NCI-H226 (cell line): ENCODE results near the gene TRIM16.
"Not testable (repeated sequence)": the region's sequence is repeated elsewhere in the genome, so short reads cannot be mapped to it uniquely, and the experiment has no call there.

Experiments used
- DNase-seq: peaks from one replicate; pipeline ENCODE4 v3.0.0-alpha.2; 2015

TRIM16 gene

GRCh38 chr17:15613111-15613510, 71.0 kb downstream of the TRIM16 start:
- DNase-seq: not testable (repeated sequence)

DNA sequence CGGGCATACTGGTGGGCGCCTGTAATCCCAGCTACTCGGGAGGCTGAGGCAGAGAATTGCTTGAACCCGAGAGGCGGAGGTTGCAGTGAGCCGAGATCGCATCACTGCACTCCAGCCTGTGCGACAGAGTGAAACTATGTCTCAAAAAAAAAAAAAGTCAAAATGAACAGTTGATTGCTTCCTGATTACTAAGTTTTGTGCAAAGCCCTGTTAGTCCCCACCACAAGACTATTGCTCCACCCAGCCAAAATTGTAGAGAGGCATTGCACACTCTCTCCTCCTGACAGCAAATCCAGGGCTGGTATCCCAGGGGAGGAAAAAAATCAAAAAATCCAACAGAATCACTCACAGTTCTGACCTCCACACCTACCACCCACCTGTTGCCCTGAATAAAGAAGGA, 91.2 kb downstream of the TRIM16 start:
- not testable (repeated sequence) for DNase-seq

DNA sequence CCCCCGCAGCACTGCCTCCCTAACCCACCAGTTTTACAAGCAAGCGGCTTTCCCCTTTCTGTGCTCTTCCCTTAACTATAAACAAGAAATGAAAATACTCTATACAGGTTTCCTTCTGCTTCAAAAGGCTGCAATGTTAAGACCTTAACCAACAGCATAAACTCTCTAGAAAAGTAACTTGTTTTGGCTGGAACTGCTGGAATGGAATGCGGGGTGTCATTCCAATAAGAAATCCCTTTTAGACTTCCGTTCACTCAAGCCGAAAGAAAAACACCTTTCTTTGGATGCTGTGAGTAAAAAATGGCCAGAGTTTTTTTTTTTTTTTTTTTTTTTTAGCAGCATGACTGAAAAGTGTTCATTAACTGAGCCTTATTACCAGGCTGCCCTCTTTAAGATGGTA, 92.1 kb downstream of the TRIM16 start:
- DNase-seq: not testable (repeated sequence)

GRCh38 chr17:15590844-15591243, 93.3 kb downstream of the TRIM16 start:
- not testable (repeated sequence) for DNase-seq

DNA sequence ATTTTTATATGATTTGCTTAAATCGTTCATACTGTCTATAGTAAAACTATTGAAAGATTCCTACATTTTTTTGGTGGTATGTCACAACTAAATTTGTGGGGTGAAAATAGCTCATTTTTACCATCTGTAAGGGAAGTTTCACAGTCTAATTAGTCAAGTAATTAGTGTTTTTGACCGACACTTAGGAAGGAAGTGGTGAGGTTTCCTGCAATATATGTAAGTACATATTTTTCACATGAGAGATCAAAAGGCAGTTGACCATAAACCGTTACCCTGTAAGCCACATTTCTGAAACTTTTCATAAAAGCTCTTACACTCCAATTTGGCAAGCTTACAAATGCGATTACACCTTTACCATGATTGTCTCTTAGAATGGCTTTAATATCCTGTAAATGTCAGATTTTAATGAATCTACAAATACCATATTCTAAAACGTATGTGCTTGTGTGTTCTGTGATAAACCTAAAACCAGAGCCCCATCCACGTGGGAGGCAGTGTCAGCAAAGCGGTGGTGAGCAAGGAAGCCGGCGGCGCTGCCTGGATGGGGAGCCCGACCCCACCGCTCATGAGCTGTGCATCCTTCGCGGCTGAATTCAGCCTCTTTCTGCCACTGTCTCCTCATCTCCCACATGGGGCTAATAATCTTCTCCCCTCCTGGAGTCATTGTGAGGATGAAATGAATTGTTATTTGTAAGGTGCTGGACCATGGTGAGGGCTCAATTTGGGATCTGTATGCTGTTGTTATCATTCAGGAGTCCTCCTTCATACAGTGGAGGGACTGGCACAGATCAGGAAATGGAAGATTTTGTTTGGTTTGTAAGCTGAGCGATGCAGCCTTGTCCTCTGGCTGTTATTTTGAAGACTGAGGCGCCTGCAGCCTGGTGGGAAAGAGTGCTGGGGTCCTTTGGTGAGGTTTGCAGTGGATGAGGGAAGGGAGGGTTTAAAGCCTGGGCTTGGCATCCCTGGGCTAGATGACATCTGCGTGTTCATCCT, 94.3 kb downstream of the TRIM16 start:
- not testable (repeated sequence) for DNase-seq

DNA sequence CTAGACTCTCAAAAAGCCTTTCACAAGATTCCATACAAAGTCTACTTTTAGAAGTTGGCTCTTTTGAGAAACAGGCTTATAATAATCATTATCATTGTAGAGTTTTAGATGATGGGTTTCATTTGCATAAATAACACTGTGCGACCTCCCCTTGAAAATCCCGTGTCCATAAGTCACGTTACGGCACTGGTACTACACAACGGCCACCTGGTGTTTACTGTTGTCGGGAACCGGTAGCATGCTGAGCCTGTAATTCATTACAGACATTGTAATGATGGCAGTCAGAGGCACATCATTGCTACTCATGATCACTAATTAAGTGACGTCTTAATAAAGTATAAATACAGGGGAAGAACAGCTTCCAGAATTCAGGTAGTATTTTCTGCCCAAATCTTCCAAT, 96.1 kb downstream of the TRIM16 start:
- not testable (repeated sequence) for DNase-seq

DNA sequence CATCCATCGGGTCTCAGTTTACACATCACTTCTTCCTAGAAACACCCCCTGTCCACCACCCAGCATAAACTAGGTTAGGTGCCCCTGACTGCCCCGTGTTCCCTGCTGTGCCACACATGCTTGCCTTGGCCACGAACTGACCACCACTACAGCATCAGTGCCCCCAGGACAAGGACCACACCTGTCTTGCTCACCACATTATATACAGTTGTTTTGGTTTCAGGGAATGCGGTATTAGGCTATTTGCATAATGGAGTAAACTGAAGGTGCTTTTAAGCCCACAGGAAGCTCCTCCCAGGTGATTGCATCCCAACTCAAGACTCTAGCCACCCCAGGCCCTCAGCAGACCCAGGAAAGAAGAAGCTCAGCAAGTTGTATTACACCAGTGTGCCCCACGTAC, 100.8 kb downstream of the TRIM16 start:
- not testable (repeated sequence) for DNase-seq

- not testable (repeated sequence) for DNase-seq
Observed at GRCh38 chr17:15581462-15581861, 102.6 kb downstream of the TRIM16 start.
